LNCAP (cell line): Measurements from ENCODE around the gene NAA25.

Experiments used
- CTCF ChIP-seq: fragments of 450-650 bp; IDR thresholded peaks from 2 replicates; pipeline ENCODE4 v1.5.1; 2017; ENCODE audit warnings: mild to moderate bottlenecking

Gene NAA25

GRCh38 chr12:112012775-112013600, 95.6 kb downstream of the NAA25 start, which contains the start of the genes ERP29 and TMEM116:
ERP29 (plus strand) TSS chr12:112013426; CDS start chr12:112013466, 40 bp downstream.
TMEM116 (minus strand) TSS chr12:112013165; CDS start chr12:112005270, 7,895 bp downstream.
- TF ChIP-seq CTCF, result peak; percentile 49

DNA sequence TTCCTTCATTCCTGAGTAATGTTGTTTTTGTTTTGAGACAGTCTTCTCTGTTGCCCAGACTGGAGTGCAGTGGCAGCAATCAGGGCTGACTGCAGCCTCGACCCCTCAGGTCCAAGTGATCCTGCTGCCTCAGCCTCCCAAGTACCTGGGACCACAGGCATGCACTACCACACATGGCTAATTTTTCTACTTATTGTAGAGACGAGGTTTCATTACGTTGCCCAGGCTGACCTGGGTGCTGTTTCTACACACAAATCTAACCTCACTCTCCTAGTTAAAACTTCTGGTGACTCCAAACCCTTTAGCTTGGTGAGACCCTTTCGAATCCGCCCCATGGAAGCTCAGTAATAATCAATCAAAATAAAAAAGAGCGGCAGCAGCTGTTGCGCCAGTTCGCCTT, 96.9 kb downstream of the NAA25 start:
- no peak for TF ChIP-seq CTCF

DNA sequence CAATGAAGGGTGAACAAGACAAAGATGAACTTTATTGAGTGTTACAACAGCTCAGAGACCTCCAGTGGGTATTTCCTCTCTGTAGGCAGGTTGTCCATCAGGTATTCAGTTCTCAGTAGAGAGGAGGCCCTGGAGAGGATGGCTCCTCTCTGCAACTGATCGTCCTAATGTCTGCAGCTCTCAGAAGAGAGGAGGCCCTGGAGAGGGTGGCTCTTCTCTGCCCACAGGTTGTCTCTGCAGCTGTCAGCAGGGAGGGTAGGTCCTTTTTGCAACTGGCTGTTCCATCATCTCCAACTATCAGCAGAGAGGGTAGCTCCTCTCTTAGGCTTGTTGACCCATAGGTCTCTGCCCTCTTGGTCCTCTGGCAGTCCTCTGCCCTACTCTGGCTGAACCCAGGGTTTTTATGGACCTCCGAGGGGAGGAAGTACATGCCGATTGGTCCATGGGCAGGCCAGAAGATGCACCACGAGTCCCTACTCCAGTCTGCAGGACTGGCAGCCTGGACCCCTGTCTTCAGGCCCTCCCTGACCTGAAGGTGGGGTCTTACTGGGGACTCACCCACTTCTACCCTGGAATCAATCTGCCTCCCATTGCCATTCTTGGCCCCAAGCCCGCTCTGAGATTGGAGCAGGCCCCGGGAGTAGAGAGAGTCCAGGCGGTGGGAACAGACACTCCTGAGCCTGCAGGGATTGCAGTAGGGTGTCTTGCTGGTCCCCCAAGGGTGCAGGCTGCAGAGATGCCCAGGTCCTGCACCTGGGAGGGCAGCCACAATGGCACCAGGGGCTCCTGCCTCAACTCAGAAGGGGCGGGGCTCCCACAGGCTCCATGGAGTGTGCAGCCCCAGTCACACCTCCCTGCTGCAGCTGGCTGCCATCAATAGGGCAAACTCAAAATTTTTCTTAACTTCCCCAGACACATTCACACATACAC, 97.9 kb downstream of the NAA25 start:
- no peak for TF ChIP-seq CTCF

GRCh38 chr12:112008918-112009317, 99.7 kb downstream of the NAA25 start:
- no peak for TF ChIP-seq CTCF

DNA sequence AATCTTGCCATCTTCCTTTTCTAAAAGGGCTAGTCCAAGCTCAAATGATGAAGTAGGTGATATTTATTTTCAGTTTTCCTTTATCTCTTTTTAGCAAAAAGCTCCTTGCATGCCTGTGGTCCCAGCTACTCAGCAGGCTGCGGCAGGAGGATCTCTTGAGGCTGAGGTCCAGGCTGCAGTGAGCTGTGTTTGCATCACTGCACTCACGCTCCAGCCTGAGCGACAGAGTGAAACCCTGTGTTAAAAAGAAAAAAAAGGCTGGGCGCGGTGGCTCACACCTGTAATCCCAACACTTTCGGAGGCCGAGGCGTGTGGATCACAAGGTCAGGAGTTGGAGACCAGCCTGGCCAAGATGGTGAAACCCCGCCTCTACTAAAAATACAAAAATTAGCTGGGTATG, 100.6 kb downstream of the NAA25 start:
- no peak for TF ChIP-seq CTCF

DNA sequence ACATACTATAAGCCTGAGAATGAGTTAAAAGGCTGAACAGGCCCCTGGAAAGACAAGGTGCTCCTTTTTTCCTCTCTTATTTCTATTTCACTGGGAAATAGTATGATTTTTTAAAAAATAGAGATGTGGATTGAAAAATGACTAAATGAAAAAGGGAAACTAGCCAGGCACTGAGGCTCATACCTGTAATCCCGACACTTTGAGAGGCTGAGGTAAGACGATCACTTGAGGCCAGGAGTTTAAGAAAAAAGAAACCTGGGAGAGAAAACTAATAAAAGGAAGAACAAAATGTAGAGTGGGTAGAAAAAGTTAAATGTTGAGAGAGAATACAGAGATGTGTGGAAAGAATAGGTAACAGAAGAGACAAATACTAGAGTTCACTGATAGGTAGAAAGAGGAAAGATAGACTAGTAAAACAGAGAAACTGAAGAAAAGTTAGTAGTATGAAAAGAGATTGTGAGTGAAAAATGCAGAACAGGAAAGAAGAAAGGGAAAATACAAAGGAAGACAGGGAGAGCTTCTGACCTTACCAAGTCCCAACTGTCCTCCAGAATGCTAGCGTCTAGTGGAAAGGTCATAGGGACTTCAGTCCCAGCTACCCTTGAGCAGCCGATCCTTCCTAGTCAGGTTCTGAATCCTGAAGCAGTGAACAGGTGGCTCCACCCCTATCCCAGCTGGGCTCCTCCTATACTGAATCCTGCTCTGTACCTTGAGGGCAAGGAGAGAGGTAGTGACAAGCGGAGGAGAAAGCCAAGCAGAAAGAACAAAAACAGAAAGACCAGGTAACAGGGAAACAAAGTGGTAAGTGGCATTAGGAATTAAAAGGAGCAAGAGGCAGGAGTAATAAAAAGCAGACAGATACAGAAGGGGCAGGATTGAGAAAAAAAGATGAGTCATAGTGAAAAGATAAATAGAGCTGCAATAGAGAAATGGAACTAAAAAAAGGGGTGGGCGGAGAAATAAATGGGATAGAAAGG, 102.9 kb downstream of the NAA25 start:
- no peak for TF ChIP-seq CTCF
